Gastroesophageal sphincter (tissue), 3 donors: Measurements from ENCODE around the gene TMEM200B.

Experiments used
- POLR2A ChIP-seq, 2 donors: fragments of 450-650 bp; IDR thresholded peaks; one replicate each; pipeline ENCODE4 v1.6.1; 2017; ENCODE audit warnings: antibody characterized with exemption in 2 of 2, mild to moderate bottlenecking in 2 of 2, moderate library complexity in 1 of 2
- TF ChIP-seq, protein P1 (sequence below), 4 experiments: fragments of 200-600 bp in 2 of 4; fragments of 450-650 bp in 2 of 4; sonication (generic) in 1 of 4; IDR thresholded peaks; one replicate each; pipeline ENCODE4 v1.5.1; 2017 to 2019; ENCODE audit warnings: antibody characterized with exemption in 4 of 4, mild to moderate bottlenecking in 2 of 4, moderate library complexity in 2 of 4

- TF ChIP-seq POLR2A (IDR thresholded peaks at IDR 0.05), result no peak
- TF ChIP-seq, protein P1, sequence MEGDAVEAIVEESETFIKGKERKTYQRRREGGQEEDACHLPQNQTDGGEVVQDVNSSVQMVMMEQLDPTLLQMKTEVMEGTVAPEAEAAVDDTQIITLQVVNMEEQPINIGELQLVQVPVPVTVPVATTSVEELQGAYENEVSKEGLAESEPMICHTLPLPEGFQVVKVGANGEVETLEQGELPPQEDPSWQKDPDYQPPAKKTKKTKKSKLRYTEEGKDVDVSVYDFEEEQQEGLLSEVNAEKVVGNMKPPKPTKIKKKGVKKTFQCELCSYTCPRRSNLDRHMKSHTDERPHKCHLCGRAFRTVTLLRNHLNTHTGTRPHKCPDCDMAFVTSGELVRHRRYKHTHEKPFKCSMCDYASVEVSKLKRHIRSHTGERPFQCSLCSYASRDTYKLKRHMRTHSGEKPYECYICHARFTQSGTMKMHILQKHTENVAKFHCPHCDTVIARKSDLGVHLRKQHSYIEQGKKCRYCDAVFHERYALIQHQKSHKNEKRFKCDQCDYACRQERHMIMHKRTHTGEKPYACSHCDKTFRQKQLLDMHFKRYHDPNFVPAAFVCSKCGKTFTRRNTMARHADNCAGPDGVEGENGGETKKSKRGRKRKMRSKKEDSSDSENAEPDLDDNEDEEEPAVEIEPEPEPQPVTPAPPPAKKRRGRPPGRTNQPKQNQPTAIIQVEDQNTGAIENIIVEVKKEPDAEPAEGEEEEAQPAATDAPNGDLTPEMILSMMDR (IDR thresholded peaks at IDR 0.05), result no peak
These were observed 11.0 kb upstream of the TMEM200B start for GRCh38 chr1:29134695-29135028.
